Medulla oblongata (tissue), 1 donor: ENCODE results near the gene CDK11A.
"Not testable (repeated sequence)": the region's sequence is repeated elsewhere in the genome, so short reads cannot be mapped to it uniquely, and the experiment has no call there.

Source experiments
- DNase-seq: peaks from one replicate; pipeline ENCODE4 v3.0.0-alpha.2; 2015; ENCODE audit errors: extremely low spot score

CDK11A gene

GRCh38 chr1:1726088-1726487, 1.9 kb upstream of the CDK11A start:
- not testable (repeated sequence) for DNase-seq

GRCh38 chr1:1721201-1721600, 3.0 kb downstream of the CDK11A start:
- no peak for DNase-seq

- DNase-seq = not testable (repeated sequence)
These were observed 8.9 kb downstream of the CDK11A start for GRCh38 chr1:1715109-1715883.

- DNase-seq = not testable (repeated sequence)
These were observed 16.3 kb downstream of the CDK11A start for GRCh38 chr1:1707897-1708296.

GRCh38 chr1:1707241-1707640, 16.9 kb downstream of the CDK11A start:
- DNase-seq = not testable (repeated sequence)

GRCh38 chr1:1705623-1706022, 18.5 kb downstream of the CDK11A start:
- DNase-seq = not testable (repeated sequence)

GRCh38 chr1:1704284-1704957, 19.7 kb downstream of the CDK11A start:
- DNase-seq = not testable (repeated sequence)

GRCh38 chr1:1703796-1704195, 20.4 kb downstream of the CDK11A start:
- DNase-seq = no peak

GRCh38 chr1:1702506-1702905, 21.7 kb downstream of the CDK11A start:
- DNase-seq = not testable (repeated sequence)

GRCh38 chr1:1700557-1700956, 23.6 kb downstream of the CDK11A start:
- DNase-seq = not testable (repeated sequence)

GRCh38 chr1:1700067-1700466, 24.1 kb downstream of the CDK11A start:
- not testable (repeated sequence) for DNase-seq

- DNase-seq = not testable (repeated sequence)
These were observed 25.1 kb downstream of the CDK11A start for GRCh38 chr1:1699061-1699460.

GRCh38 chr1:1697358-1698183, 26.6 kb downstream of the CDK11A start:
- not testable (repeated sequence) for DNase-seq

GRCh38 chr1:1696431-1697357, 27.5 kb downstream of the CDK11A start:
- DNase-seq = not testable (repeated sequence)

- DNase-seq = peak; percentile 92
These were observed 31.2 kb downstream of the CDK11A start, which contains the start of gene SLC35E2B for GRCh38 chr1:1692714-1693647. Gene SLC35E2B, minus strand, starts transcription at chr1:1692795. Its CDS starts 16,096 bp downstream, at chr1:1676699.

- peak; percentile 40 for DNase-seq
These were observed 31.8 kb downstream of the CDK11A start for GRCh38 chr1:1692324-1692713.

- DNase-seq = not testable (repeated sequence)
These were observed 32.7 kb downstream of the CDK11A start for GRCh38 chr1:1691443-1691842.

GRCh38 chr1:1689526-1689925, 34.6 kb downstream of the CDK11A start:
- DNase-seq = not testable (repeated sequence)

- no peak for DNase-seq
These were observed 36.3 kb downstream of the CDK11A start for GRCh38 chr1:1687846-1688245.
